GM12874 (cell line): ENCODE measurements around the gene PLXNA2.

Source experiments
- TF ChIP-seq, protein P1 (sequence below): IDR thresholded peaks from 2 replicates; pipeline ENCODE4 v1.5.1; 2011; ENCODE audit warnings: low read depth, mild to moderate bottlenecking, control low read depth, low read length, moderate library complexity; ENCODE audit not compliant: insufficient read depth

The PLXNA2 gene

DNA sequence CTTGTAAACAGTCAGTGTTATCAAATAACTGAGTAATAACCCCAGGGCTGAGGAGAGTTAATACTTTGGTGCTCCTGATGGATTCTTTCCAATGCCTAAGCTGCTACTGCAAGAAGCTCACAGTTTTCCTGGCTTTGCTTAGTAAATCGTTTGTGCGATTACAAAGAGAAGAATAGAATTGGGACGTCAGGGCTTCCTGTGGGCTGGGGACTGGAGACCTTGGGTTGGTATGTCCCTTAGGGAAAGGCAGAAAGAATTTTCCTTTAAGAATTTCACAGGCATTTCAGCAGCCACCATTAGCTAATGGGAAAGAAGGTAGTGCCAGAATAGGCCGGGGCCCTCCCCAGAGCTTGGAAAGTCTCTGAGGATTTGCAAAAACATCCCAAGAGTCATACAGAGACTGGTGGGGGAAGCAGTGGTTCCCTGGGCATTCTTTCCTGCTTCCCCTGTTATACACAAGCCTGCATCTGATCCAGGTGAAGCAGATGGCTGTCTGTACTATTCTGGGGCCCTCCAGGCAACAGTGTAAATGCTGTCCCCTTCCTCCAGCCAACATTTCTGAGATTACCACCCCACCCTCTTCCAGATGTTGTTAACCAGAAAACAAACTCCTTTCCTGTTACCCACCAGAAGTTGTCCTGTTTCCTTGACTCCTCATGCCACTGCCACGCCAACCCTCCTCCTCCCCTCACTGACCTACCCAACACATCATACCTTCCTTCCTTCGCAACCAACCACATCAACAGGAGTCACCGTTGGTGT lies 40.2 kb downstream of the PLXNA2 start:
- TF ChIP-seq, protein P1, sequence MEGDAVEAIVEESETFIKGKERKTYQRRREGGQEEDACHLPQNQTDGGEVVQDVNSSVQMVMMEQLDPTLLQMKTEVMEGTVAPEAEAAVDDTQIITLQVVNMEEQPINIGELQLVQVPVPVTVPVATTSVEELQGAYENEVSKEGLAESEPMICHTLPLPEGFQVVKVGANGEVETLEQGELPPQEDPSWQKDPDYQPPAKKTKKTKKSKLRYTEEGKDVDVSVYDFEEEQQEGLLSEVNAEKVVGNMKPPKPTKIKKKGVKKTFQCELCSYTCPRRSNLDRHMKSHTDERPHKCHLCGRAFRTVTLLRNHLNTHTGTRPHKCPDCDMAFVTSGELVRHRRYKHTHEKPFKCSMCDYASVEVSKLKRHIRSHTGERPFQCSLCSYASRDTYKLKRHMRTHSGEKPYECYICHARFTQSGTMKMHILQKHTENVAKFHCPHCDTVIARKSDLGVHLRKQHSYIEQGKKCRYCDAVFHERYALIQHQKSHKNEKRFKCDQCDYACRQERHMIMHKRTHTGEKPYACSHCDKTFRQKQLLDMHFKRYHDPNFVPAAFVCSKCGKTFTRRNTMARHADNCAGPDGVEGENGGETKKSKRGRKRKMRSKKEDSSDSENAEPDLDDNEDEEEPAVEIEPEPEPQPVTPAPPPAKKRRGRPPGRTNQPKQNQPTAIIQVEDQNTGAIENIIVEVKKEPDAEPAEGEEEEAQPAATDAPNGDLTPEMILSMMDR = no peak

DNA sequence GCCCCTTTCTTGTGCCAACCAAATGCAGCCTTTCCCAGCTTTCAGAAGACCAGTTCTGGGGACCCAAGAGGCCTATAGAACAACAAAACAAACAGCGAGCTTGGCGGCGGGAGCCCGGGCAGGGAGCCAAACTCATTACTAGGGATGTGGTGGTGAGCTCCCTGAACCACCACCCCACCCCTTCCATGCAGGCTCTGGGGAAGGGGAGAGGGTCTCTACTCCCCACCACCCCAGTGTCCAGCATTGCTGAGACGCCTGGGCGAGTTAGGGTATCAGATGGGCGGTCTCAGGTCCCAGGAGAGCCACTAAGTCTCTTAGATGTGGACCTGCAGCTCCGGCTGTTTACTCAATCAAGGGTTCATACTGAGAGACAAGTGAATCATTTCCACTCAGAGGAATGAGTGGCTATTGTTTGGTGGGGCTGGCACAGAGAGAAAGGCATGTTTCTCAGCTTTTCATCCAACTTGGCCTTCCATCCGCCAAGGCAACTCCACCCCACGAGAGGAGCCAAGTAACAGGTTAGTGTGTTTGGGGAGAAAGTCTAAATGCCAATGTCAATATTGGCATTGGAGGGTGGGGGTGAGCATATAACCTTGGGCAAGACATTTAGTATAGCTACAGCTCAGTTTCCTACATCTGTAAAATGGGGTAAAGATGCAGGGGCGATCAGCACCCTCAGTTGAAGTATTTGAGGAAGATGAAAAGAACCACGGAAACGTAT lies 40.9 kb downstream of the PLXNA2 start:
- TF ChIP-seq, protein P1 = no peak

DNA sequence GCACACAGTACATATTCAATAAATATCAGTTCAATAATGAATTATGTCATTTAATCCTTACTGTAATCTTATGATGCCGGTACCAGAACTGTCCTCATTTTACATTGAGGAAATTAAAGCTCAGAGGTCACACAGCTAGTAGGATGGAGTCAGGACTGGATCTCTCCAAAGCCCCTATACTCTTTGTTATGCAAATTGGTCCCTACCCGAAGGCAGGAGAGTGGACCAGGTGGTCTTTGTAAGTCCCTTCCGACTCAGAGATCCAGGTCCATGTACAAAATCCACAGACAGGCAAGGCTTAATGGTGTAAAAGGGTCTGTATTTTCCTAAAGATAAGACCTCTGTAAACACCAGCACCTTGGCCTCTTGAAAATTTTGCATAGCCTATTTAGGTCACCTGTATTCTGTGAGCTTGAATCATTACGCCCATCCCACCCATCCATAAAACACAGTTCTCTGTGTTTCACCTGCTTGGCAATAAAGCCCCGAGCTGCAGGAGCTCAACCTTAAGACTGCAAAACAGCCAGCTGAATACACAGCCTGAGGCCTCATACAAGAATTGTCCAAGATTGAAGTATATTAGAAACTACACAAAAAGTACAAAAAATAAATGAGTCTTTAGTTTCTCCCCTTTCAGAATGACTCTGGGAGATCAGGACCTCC lies 41.7 kb downstream of the PLXNA2 start:
- TF ChIP-seq, protein P1 = no peak

DNA sequence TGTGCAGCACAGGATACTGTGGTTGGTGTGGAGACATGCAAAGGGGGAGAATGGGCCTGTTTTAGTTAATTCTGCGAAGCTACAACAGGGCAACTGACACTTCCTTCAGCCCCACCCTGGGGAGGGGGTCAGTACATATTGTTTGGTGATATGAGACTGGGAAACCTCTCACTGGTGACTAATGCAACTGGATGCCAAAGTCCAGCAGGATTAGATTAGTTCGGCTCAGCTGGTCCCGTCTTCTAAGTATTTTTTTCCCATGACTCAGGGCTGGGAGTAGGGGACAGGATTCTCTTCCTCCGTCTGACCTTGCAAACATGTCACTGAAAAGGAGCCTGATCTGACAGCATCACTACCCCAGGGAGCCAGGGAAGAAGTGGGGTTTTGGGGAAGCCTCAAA lies 43.0 kb downstream of the PLXNA2 start:
- TF ChIP-seq, protein P1 = no peak

DNA sequence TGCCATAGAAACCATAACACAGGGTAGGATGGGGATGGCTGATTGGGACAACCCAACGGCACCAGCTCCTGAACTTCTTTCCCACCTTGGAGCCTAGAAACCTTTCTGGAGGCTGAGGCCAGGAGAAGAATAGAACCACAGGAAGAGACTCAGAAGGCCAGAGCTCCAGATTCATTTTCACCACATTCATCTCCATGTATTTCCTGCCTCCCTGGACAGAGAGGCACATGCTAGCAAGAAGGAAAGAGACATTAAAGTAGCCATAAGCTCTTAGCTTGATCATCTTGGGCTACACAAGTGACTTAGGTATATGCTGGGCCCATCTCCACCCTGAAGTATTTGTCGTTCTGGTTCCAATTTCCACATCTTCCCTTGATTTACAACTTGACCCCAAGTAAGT lies 44.1 kb downstream of the PLXNA2 start:
- TF ChIP-seq, protein P1 = no peak

DNA sequence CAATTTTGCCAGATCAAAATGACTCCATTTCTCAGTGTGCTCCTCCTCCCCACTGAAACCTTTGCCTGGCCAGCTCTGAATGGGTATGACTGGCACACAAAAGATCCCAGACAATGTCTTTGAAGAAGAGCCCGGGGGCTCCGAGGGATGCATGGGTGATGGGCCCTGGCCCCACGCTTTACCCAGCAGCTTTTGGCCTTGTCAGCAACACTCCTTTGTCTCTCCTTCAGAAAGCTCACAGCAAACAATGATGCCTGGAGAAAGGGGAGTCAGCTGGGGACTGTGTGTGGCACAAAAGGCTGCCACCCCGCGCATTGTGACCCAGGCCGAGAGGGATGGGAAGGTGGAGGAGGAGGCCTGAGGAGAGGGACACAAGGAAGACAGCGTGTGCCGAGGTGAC lies 45.9 kb downstream of the PLXNA2 start:
- TF ChIP-seq, protein P1 = no peak

DNA sequence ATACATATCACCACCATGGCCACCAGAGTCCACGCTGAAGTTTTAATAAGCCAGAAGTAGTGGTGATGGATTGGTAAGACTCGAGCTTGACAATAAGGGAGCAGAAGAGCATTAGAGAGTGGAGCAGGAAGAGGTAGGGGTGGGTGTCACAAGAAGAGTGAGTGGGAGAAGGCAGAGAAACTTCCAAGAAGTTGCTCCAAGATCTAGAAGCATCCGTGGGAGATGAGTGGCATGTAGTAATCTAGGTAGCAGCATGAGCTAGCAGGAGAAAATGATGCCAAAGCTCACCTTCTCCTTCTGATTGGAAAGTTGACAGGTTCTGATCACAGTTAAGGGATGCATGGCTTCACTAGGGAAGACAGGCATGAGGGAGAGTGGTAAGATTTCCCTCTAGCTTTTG lies 49.2 kb downstream of the PLXNA2 start:
- TF ChIP-seq, protein P1 = no peak
